Skeletal muscle satellite cell (primary cell): ENCODE data around the gene AFM.

Experiments used
- H3K27me3 ChIP-seq: 2 replicates; pipeline ENCODE4 v1.7.0; 2013; ENCODE audit warnings: low read length; ENCODE audit not compliant: control insufficient read depth, insufficient read depth
- H3K36me3 ChIP-seq: 2 replicates; pipeline ENCODE4 v1.7.0; 2013; ENCODE audit warnings: mild to moderate bottlenecking, control low read depth, low read length; ENCODE audit not compliant: insufficient read depth
- H3K4me1 ChIP-seq: 2 replicates; pipeline ENCODE4 v1.7.0; 2013; ENCODE audit warnings: low read length; ENCODE audit not compliant: control insufficient read depth, insufficient read depth
- H3K4me2 ChIP-seq: 2 replicates; pipeline ENCODE4 v1.7.0; 2013; ENCODE audit warnings: mild to moderate bottlenecking, low read length
- H3K4me3 ChIP-seq: 2 replicates; pipeline ENCODE4 v1.7.0; 2013; ENCODE audit warnings: low read length
- H3K9ac ChIP-seq: 2 replicates; pipeline ENCODE4 v1.7.0; 2013; ENCODE audit warnings: mild to moderate bottlenecking, low read depth, low read length, moderate library complexity
- H3K9me3 ChIP-seq: replicated peaks from 2 replicates; pipeline ENCODE4 v1.7.0; 2013; ENCODE audit warnings: mild to moderate bottlenecking, control low read depth, low read length

The AFM gene

GRCh38 chr4:73439445-73439844 is 42.1 kb upstream of the AFM start:
- Histone ChIP-seq H3K9me3 (no peaks in the 10 kb centered on the region), H3K4me2 (no peak overlapping the region), H3K36me3 (no peaks in the 10 kb centered on the region), H3K4me3 (no peak overlapping the region), H3K27me3 (no peaks in the 10 kb centered on the region), H3K9ac (no peak overlapping the region), H3K4me1 (no peaks in the 10 kb centered on the region)

- Histone ChIP-seq H3K9me3 (no peaks in the 10 kb centered on the region), H3K27me3 (no peaks in the 10 kb centered on the region), H3K4me2 (no peak overlapping the region), H3K9ac (no peak overlapping the region), H3K4me1 (no peaks in the 10 kb centered on the region), H3K36me3 (no peaks in the 10 kb centered on the region), H3K4me3 (no peak overlapping the region)
Measured at GRCh38 chr4:73439991-73440390, 41.6 kb upstream of the AFM start.

GRCh38 chr4:73440653-73441052 is 40.9 kb upstream of the AFM start:
- Histone ChIP-seq H3K4me3 (no peak overlapping the region), H3K27me3 (no peaks in the 10 kb centered on the region), H3K9ac (no peak overlapping the region), H3K9me3 (no peaks in the 10 kb centered on the region), H3K4me1 (no peaks in the 10 kb centered on the region), H3K36me3 (no peaks in the 10 kb centered on the region), H3K4me2 (no peak overlapping the region)

GRCh38 chr4:73442275-73442674 is 39.3 kb upstream of the AFM start:
- Histone ChIP-seq H3K36me3 (no peaks in the 10 kb centered on the region), H3K9me3 (no peaks in the 10 kb centered on the region), H3K4me3 (no peak overlapping the region), H3K4me1 (no peaks in the 10 kb centered on the region), H3K4me2 (peak overlapping the region; percentile 18), H3K27me3 (no peaks in the 10 kb centered on the region), H3K9ac (no peak overlapping the region)

- no peaks in the 10 kb centered on the region for H3K27me3 ChIP-seq
- no peaks in the 10 kb centered on the region for H3K9me3 ChIP-seq
- H3K36me3 ChIP-seq, result no peaks in the 10 kb centered on the region
- H3K9ac ChIP-seq, result no peak overlapping the region
- H3K4me1 ChIP-seq, result no peaks in the 10 kb centered on the region
- H3K4me2 ChIP-seq, result no peak overlapping the region
- no peak overlapping the region for H3K4me3 ChIP-seq
Measured at GRCh38 chr4:73443224-73443623, 38.3 kb upstream of the AFM start.

GRCh38 chr4:73445383-73446335 is 35.9 kb upstream of the AFM start:
- Histone ChIP-seq H3K9ac (no peak overlapping the region), H3K4me2 (no peak overlapping the region), H3K4me3 (no peak overlapping the region), H3K9me3 (no peaks in the 10 kb centered on the region), H3K27me3 (no peaks in the 10 kb centered on the region), H3K4me1 (peaks cover 11% of the 10 kb centered on the region), H3K36me3 (no peaks in the 10 kb centered on the region)

- no peaks in the 10 kb centered on the region for H3K27me3 ChIP-seq
- H3K9ac ChIP-seq, result no peak overlapping the region
- no peaks in the 10 kb centered on the region for H3K36me3 ChIP-seq
- no peak overlapping the region for H3K4me3 ChIP-seq
- H3K4me2 ChIP-seq, result no peak overlapping the region
- no peaks in the 10 kb centered on the region for H3K9me3 ChIP-seq
- peaks cover 19% of the 10 kb centered on the region for H3K4me1 ChIP-seq
Measured at GRCh38 chr4:73446336-73446938, 35.1 kb upstream of the AFM start.

- H3K27me3 ChIP-seq, result no peaks in the 10 kb centered on the region
Measured at GRCh38 chr4:73447671-73448070, 33.9 kb upstream of the AFM start.

GRCh38 chr4:73448448-73449203 is 32.9 kb upstream of the AFM start:
- H3K4me1 ChIP-seq, result peaks cover 24% of the 10 kb centered on the region
- no peak overlapping the region for H3K9ac ChIP-seq
- H3K4me3 ChIP-seq, result no peak overlapping the region
- no peaks in the 10 kb centered on the region for H3K9me3 ChIP-seq
- H3K4me2 ChIP-seq, result no peak overlapping the region
- no peaks in the 10 kb centered on the region for H3K36me3 ChIP-seq
- no peaks in the 10 kb centered on the region for H3K27me3 ChIP-seq

More at GRCh38 chr4:73447671-73448070, 33.9 kb upstream of the AFM start:
- no peak overlapping the region for H3K4me3 ChIP-seq
- H3K4me1 ChIP-seq, result peaks cover 24% of the 10 kb centered on the region
- no peak overlapping the region for H3K9ac ChIP-seq
- no peak overlapping the region for H3K4me2 ChIP-seq
- no peaks in the 10 kb centered on the region for H3K9me3 ChIP-seq
- no peaks in the 10 kb centered on the region for H3K36me3 ChIP-seq

GRCh38 chr4:73450398-73451004 is 31.0 kb upstream of the AFM start:
- Histone ChIP-seq H3K9me3 (no peaks in the 10 kb centered on the region), H3K4me1 (peaks cover 24% of the 10 kb centered on the region), H3K4me3 (peak overlapping the region; percentile 56)

GRCh38 chr4:73451404-73451803 is 30.1 kb upstream of the AFM start:
- H3K4me1 ChIP-seq, result peaks cover 24% of the 10 kb centered on the region
- no peaks in the 10 kb centered on the region for H3K9me3 ChIP-seq
- peak overlapping the region; percentile 5 for H3K9ac ChIP-seq
- H3K27me3 ChIP-seq, result no peaks in the 10 kb centered on the region
- peak overlapping the region; percentile 76 for H3K4me2 ChIP-seq
- H3K4me3 ChIP-seq, result no peak overlapping the region
- H3K36me3 ChIP-seq, result no peaks in the 10 kb centered on the region

More at GRCh38 chr4:73450398-73451004, 31.0 kb upstream of the AFM start:
- Histone ChIP-seq H3K9ac (peak overlapping the region; percentile 63), H3K27me3 (no peaks in the 10 kb centered on the region), H3K4me2 (peak overlapping the region; percentile 76), H3K36me3 (no peaks in the 10 kb centered on the region)
